ENCODE results near the gene MAU2.

DNA sequence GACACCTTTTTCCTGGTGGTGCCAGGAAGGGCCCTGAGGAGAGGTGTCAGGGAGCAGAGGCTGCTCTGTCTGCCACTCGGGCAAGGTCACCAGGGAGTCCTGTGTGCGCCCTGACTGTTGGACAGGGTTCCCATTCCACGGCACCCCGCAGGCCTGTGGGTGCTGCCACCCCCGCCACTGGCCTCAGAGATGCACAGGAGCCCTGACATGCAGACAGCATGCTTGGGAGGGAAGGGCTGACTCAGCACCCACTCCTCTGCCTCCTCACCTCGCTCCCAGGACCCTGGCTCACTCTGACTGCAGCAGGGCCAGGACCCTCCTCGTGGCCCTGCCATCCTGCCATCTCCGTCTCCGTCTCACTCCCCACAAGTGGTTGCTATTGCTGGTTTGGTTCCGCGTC lies 25.3 kb downstream of the MAU2 start:
- TF ChIP-seq TAF1 (IDR thresholded peaks at IDR 0.05; ENCODE audit: low read depth, low read length) (no peak), POLR2AphosphoS5 (IDR thresholded peaks at IDR 0.05; ENCODE audit: low read depth, low read length) (no peak)

Measured in GM12891 (cell line).